VCaP (cell line): ENCODE measurements around the gene NR4A1.

Experiments used
- H3K27ac ChIP-seq: fragments of 450-650 bp; 2 replicates; pipeline ENCODE4 v1.5.1; 2017
- CTCF ChIP-seq: fragments of 450-650 bp; conservative IDR thresholded peaks from 2 replicates; pipeline ENCODE4 v1.5.1; 2017; ENCODE audit warnings: mild to moderate bottlenecking, moderate library complexity

Gene NR4A1

GRCh38 chr12:52027085-52027843, 24.0 kb upstream of the NR4A1 start:
- no peak for TF ChIP-seq CTCF
- peak overlapping the region; percentile 3; the same call in 1 of the 2 replicates for H3K27ac ChIP-seq

DNA sequence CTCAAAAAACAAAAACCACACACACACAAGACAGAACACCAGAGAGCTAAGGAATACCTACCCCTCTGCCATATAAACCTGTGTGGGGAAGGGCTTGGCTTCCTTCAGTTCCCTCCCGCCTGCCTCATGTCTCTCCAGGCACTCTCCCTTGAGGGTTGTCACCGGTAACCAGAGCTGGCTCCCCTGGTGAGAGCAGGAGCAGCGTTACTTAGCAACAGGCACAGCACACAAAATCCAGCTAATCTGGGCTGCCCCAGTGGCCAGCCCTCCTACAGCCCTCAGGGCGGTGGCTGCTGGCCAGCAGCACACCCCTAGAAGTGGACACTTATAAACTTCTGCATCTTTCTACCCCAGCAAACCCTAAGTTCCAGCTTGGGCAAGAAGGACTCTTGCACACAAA, 21.6 kb upstream of the NR4A1 start:
- peak overlapping the region; percentile 93 for H3K27ac ChIP-seq
- no peak for TF ChIP-seq CTCF

DNA sequence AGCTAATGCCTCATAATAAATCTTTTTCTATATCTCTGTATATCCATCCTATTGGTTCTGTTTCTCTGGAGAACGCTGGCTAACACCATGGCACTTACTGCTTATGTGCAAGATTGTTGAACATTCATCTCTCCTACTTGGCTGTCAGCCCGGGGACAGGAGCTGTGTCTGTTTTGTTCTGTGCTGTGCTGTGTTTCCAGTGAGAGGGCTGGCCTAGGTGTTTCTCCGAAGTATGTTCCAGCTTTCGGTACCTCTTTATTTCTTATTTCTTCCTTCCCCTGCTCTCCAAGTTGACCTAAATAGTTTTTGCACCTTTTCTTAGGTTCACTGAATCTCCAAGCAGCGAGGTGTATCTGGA, 18.8 kb upstream of the NR4A1 start:
- no peak for TF ChIP-seq CTCF
- peak overlapping the region; percentile 93 for H3K27ac ChIP-seq

GRCh38 chr12:52032804-52033445, 18.3 kb upstream of the NR4A1 start:
- H3K27ac ChIP-seq: peak overlapping the region; percentile 93
- TF ChIP-seq CTCF: no peak

GRCh38 chr12:52033446-52034140, 17.6 kb upstream of the NR4A1 start:
- peak overlapping the region; percentile 93 for H3K27ac ChIP-seq

DNA sequence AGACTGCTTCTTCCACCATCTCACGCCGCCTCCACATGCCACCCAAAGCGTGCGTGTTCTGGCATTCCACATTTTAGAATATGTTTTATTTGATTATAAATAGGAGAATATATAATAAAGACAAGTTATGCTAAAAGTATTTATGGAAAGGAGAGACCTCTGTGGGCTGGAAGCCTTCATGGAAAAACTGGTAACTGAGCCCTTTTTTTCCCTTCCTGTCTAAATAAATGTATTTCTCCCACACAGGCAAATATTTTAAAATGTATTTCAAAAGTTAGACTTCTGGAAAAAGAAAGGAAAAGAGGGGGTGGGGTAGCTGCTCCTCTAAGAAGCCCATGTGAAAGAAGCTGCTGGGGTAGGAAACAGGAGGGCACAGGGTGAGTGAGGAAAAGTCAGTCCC, 16.1 kb upstream of the NR4A1 start:
- TF ChIP-seq CTCF: no peak
- no peak overlapping the region for H3K27ac ChIP-seq

More at GRCh38 chr12:52033446-52034140, 17.6 kb upstream of the NR4A1 start:
- TF ChIP-seq CTCF: no peak

DNA sequence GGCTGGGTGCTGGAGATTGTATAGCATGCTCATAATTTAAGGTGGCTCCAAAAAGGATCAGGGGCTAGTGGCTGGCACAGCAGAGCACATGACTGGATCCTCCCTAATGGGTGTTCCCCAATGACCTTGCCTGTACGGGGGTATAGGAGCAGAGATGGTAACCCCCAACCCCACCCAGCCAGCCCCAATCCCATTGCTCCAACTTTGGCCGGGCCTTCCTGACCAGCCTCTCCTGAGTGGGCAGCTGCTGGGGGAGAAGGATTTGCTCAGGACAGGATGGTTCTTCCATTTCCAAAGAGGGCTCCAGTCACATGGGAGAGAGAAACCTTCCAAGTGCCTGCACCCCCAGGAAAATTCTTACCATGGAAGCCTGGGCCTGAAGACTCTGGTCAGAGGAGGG, 15.3 kb upstream of the NR4A1 start:
- no peak for TF ChIP-seq CTCF
- peak overlapping the region; percentile 90 for H3K27ac ChIP-seq
